Activated CD4-positive, alpha-beta T cell treated with anti-CD3 and anti-CD28 coated beads for 36 hours (primary cell): ENCODE measurements around the gene FAM170B. TPM values are rescaled to one million over a fixed set of nuclear protein-coding genes. Genes with fewer than 3 reads are reported as not detected.

Experiments used
- ATAC-seq: fragments of 200-7000 bp; cut with Tn5 transposase; one replicate; pipeline ENCODE4 v1.10.0; 2021; ENCODE audit warnings: mild to moderate bottlenecking, moderate library complexity
- CTCF ChIA-PET: fragments of 350-600 bp; sonication (Branson Sonifier 250); formaldehyde crosslinking; loops from one replicate; lab custom pipeline; 2021; ENCODE audit warnings: antibody characterized with exemption; lab: Charles Lee
- POLR2A ChIA-PET: fragments of 350-600 bp; sonication (Branson Sonifier 250); formaldehyde crosslinking; loops from one replicate; lab custom pipeline; 2021; ENCODE audit warnings: antibody characterized with exemption, inconsistent platforms; lab: Charles Lee
- DNase-seq: peaks from one replicate; pipeline ENCODE4 v3.0.0-alpha.2; 2020
- H3K27ac Mint-ChIP-seq: one replicate; pipeline ENCODE4 v1.8.0; 2021; ENCODE audit warnings: mixed read lengths
- H3K27me3 Mint-ChIP-seq: one replicate; pipeline ENCODE4 v1.8.0; 2021; ENCODE audit warnings: mixed read lengths
- H3K36me3 Mint-ChIP-seq: one replicate; pipeline ENCODE4 v1.8.0; 2021; ENCODE audit warnings: low read depth, mixed read lengths
- H3K4me1 Mint-ChIP-seq: one replicate; pipeline ENCODE4 v1.8.0; 2021; ENCODE audit warnings: mixed read lengths
- H3K4me3 Mint-ChIP-seq: one replicate; pipeline ENCODE4 v1.8.0; 2021; ENCODE audit warnings: mild to moderate bottlenecking, moderate library complexity, mixed read lengths
- H3K9me3 Mint-ChIP-seq: one replicate; pipeline ENCODE4 v1.8.0; 2021; ENCODE audit warnings: low read depth, mixed read lengths
- intact Hi-C, 2 experiments: fragments of 100-400 bp; cut with DNase I in 1 of 2; cut with micrococcal nuclease in 1 of 2; formaldehyde crosslinking; loops; one replicate each; pipeline versions ENCODE4 v1.14.2 to v1.15.1; 2022 to 2024; cut with DNase I, micrococcal nuclease
- total RNA-seq, 2 experiments: library from RNA; stranded (reverse); gene quantifications; one replicate each; pipeline ENCODE4 v1.2.3, GENCODE V29; 2021

The FAM170B gene
- total RNA-seq, 2 experiments from 2014 or later: not detected

- ATAC-seq (no peak), DNase-seq (no peak)
- POLR2A ChIA-PET: no interaction called here
- H3K4me3 Mint-ChIP-seq: no peak overlapping the region
- no peaks in the 10 kb centered on the region for H3K9me3 Mint-ChIP-seq
- H3K27ac Mint-ChIP-seq: no peak overlapping the region
- no peaks in the 10 kb centered on the region for H3K4me1 Mint-ChIP-seq
- peaks cover 11% of the 10 kb centered on the region for H3K27me3 Mint-ChIP-seq
- intact Hi-C loops: no loop called here
- no peaks in the 10 kb centered on the region for H3K36me3 Mint-ChIP-seq
- CTCF ChIA-PET: no interaction called here
These were observed 2.7 kb upstream of the FAM170B start for GRCh38 chr10:49136525-49136924.

GRCh38 chr10:49135575-49136313 lies 1.9 kb upstream of the FAM170B start:
- H3K4me1 Mint-ChIP-seq: no peaks in the 10 kb centered on the region
- H3K36me3 Mint-ChIP-seq: no peaks in the 10 kb centered on the region
- H3K27me3 Mint-ChIP-seq: peaks cover 11% of the 10 kb centered on the region
- ChIA-PET CTCF (interaction anchor here (0.7 to 1.1 kb wide), 2 partner anchors 29 to 264 kb away, joined by 3 read pairs; no protein-coding TSS in a partner anchor), POLR2A (no interaction called here)
- no peak overlapping the region for H3K27ac Mint-ChIP-seq
- DNase-seq: no peak
- H3K4me3 Mint-ChIP-seq: no peak overlapping the region
- H3K9me3 Mint-ChIP-seq: no peaks in the 10 kb centered on the region
- intact Hi-C loops: no loop called here
- no peak for ATAC-seq

- DNase-seq (no peak), ATAC-seq (no peak)
- H3K27ac Mint-ChIP-seq: no peak overlapping the region
- no peaks in the 10 kb centered on the region for H3K9me3 Mint-ChIP-seq
- H3K36me3 Mint-ChIP-seq: no peaks in the 10 kb centered on the region
- POLR2A ChIA-PET: no interaction called here
- intact Hi-C loops: no loop called here
- no peak overlapping the region for H3K4me3 Mint-ChIP-seq
- CTCF ChIA-PET: no interaction called here
- peaks cover 12% of the 10 kb centered on the region for H3K27me3 Mint-ChIP-seq
- no peaks in the 10 kb centered on the region for H3K4me1 Mint-ChIP-seq
These were observed 506 bp upstream of the FAM170B start for GRCh38 chr10:49134327-49134726.

- peaks cover 21% of the 10 kb centered on the region for H3K27me3 Mint-ChIP-seq
- ATAC-seq (no peak), DNase-seq (no peak)
- no peaks in the 10 kb centered on the region for H3K4me1 Mint-ChIP-seq
- ChIA-PET POLR2A (no interaction called here), CTCF (no interaction called here)
- intact Hi-C loops: no loop called here
- H3K27ac Mint-ChIP-seq: no peak overlapping the region
- no peaks in the 10 kb centered on the region for H3K9me3 Mint-ChIP-seq
- no peaks in the 10 kb centered on the region for H3K36me3 Mint-ChIP-seq
- H3K4me3 Mint-ChIP-seq: no peak overlapping the region
These were observed 1.5 kb downstream of the FAM170B start for GRCh38 chr10:49132362-49132737.

- H3K4me3 Mint-ChIP-seq: no peak overlapping the region
- ATAC-seq: no peak
- CTCF ChIA-PET: no interaction called here
- H3K27ac Mint-ChIP-seq: no peak overlapping the region
- H3K36me3 Mint-ChIP-seq: no peaks in the 10 kb centered on the region
- H3K4me1 Mint-ChIP-seq: no peaks in the 10 kb centered on the region
- POLR2A ChIA-PET: no interaction called here
- intact Hi-C loops: no loop called here
- H3K27me3 Mint-ChIP-seq: peaks cover 21% of the 10 kb centered on the region
- no peaks in the 10 kb centered on the region for H3K9me3 Mint-ChIP-seq
- DNase-seq: no peak
These were observed 2.1 kb downstream of the FAM170B start for GRCh38 chr10:49131507-49132361.

GRCh38 chr10:49129376-49129775 lies 4.4 kb downstream of the FAM170B start:
- no peaks in the 10 kb centered on the region for H3K9me3 Mint-ChIP-seq
- no peaks in the 10 kb centered on the region for H3K36me3 Mint-ChIP-seq
- POLR2A ChIA-PET: no interaction called here
- intact Hi-C loops: no loop called here
- H3K4me1 Mint-ChIP-seq: no peaks in the 10 kb centered on the region
- H3K27ac Mint-ChIP-seq: no peak overlapping the region
- peaks cover 12% of the 10 kb centered on the region for H3K27me3 Mint-ChIP-seq
- CTCF ChIA-PET: no interaction called here
- no peak overlapping the region for H3K4me3 Mint-ChIP-seq
- DNase-seq: no peak
- no peak for ATAC-seq

GRCh38 chr10:49128854-49129253 lies 5.0 kb downstream of the FAM170B start:
- Mint-ChIP-seq H3K4me1 (no peaks in the 10 kb centered on the region), H3K4me3 (no peak overlapping the region), H3K27me3 (peaks cover 12% of the 10 kb centered on the region), H3K27ac (no peak overlapping the region), H3K9me3 (no peaks in the 10 kb centered on the region), H3K36me3 (no peaks in the 10 kb centered on the region)
- DNase-seq (no peak), ATAC-seq (no peak)
- CTCF ChIA-PET: no interaction called here
- intact Hi-C loops: no loop called here
- POLR2A ChIA-PET: no interaction called here

GRCh38 chr10:49123981-49124950 lies 9.6 kb downstream of the FAM170B start:
- Mint-ChIP-seq H3K36me3 (no peaks in the 10 kb centered on the region), H3K9me3 (no peaks in the 10 kb centered on the region), H3K4me1 (no peaks in the 10 kb centered on the region), H3K4me3 (no peak overlapping the region), H3K27ac (no peak overlapping the region), H3K27me3 (peaks cover 11% of the 10 kb centered on the region)
- intact Hi-C loops: no loop called here
- no peak for ATAC-seq
- DNase-seq: no peak
- CTCF ChIA-PET: no interaction called here
- POLR2A ChIA-PET: interaction anchor here (0.6 to 1.1 kb wide), 2 partner anchors 13 to 30 kb away, joined by 3 read pairs; no protein-coding TSS in a partner anchor

- Mint-ChIP-seq H3K27ac (no peak overlapping the region), H3K27me3 (peaks cover 7% of the 10 kb centered on the region), H3K36me3 (no peaks in the 10 kb centered on the region), H3K4me1 (no peaks in the 10 kb centered on the region), H3K4me3 (no peak overlapping the region), H3K9me3 (no peaks in the 10 kb centered on the region)
- ChIA-PET CTCF (no interaction called here), POLR2A (no interaction called here)
- DNase-seq (no peak), ATAC-seq (no peak)
- intact Hi-C loops: no loop called here
These were observed 12.9 kb downstream of the FAM170B start for GRCh38 chr10:49120911-49121310.

- intact Hi-C loops: loop anchor here in 1 of 2 experiments (5.0 to 10.0 kb wide), 2 partner anchors 137 to 565 kb away; no protein-coding TSS in a partner anchor
- ATAC-seq (no peak), DNase-seq (no peak)
- Mint-ChIP-seq H3K27me3 (peaks cover 9% of the 10 kb centered on the region), H3K36me3 (no peaks in the 10 kb centered on the region), H3K9me3 (no peaks in the 10 kb centered on the region), H3K27ac (no peak overlapping the region), H3K4me3 (no peak overlapping the region), H3K4me1 (peaks cover 1% of the 10 kb centered on the region)
- POLR2A ChIA-PET: no interaction called here
- CTCF ChIA-PET: no interaction called here
These were observed 14.1 kb downstream of the FAM170B start for GRCh38 chr10:49119746-49120145.
